NCI-H748 (cell line): ENCODE results near the gene GIMAP5.

Experiments used
- DNase-seq: peaks from one replicate; lab custom pipeline; 2025; ENCODE audit not compliant: unreplicated experiment; lab: John Stamatoyannopoulos, UW

Gene GIMAP5

DNA sequence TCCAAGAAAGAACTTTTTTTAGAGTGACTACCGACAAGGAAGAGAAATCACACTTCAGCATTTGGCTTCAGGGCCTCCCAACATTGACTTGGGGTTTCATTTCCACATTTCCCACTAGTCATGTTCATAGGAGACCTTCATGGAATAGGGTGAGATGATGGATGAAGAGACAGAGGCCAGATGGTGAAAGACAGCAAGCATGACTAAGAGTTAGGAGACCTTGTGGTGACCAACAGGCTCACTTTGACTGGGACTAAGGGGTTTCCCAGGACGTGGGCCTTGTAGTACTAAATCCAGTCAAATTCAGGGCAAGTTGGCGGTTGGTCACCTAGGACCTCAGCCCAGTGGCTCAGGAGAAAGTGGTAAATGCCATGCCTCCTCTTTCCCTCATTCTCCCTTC, 3.0 kb upstream of the GIMAP5 start:
- no peak for DNase-seq

DNA sequence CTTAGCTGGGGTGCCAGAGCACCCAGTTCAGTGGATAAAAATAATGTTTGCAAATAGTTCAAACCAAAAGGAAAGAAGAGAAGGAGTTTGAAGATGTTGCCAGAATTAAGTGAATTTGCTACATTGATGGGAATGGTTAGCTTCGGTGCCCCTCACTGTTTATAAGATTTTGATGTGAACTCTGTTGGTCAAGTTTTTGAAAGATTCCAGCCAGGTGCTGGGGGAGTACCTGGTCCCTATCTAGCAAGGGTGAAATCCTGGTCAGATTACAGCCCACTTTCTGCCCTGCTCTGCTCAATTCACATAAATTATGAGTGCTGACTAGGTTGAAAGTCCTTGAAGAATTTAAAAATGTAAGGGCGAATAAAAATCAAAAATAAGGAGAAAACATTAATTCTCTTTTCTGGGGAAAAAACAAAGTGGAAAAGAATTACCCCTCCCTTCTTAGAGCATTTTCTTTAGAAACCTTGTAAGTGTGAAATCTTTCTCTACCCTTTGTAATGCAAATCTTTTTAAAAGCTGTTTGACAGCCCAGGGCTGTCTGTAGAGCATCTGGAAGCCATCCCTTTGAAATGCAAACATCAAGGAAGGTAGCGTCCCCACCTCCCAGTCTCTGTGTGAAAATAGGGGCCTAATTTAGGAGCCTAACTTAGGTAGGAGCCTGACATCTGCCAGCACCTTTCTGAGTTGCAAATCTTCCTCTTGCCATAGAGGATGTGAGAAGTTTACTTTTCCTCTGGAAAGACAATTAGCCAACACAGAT, 1.4 kb upstream of the GIMAP5 start:
- no peak for DNase-seq

DNA sequence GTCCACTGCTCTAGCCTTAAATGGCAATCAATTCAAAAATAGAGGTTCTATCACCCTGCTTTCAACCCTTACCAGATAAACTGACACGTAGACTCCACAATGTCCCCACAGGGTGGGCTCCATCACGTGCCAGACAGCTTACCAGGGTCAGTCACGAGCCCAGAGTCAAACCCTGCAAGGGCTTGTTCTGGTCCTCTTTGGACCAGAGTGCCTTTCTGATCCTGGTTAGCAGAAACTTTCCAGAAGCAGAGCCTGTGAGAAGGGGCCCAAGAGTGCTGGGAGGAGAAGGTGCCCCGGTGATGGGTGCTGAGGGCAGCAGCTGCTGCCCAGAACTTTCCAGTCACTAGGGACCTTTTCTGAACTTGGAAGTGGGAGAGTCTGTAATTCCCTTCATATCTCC, 354 bp upstream of the GIMAP5 start:
- DNase-seq = no peak

DNA sequence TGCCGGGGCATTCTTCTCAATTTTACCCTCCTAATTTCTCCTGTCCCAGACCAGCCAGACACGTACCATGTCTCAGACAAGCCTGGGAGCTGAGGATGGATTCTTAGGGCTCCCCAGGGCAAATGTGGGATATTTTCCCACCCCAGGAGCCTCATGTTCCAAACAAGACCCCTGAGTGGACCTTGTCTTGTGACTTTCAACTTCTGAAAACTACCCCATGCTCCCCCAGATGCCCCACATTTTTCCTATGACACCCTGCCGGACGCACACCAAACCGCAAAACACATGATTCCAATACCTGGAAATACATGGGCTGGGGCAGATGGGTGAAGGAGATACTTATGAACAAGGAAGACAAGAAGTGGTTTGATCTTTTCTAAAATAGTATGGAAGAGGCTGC, 874 bp downstream of the GIMAP5 start:
- DNase-seq = no peak

DNA sequence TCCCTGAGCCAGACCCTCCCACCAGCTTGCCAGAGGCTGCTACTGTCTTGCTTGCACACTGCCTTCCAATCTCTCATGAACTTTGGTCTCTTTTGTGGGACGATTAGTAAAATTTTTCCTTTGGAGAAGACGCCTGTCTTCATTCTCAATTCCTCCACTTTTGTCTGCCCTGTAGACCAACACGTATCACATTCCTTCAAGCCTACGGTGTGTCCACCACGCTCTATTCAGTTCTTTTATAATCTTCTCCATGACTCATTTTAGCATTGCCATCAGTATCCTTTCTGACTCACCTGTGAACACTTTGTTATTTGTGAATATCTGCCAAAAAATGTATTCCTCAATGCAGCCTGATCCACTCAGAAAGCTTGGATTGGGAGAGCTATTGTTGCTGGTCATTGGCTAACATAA, 1.4 kb downstream of the GIMAP5 start:
- DNase-seq = no peak

DNA sequence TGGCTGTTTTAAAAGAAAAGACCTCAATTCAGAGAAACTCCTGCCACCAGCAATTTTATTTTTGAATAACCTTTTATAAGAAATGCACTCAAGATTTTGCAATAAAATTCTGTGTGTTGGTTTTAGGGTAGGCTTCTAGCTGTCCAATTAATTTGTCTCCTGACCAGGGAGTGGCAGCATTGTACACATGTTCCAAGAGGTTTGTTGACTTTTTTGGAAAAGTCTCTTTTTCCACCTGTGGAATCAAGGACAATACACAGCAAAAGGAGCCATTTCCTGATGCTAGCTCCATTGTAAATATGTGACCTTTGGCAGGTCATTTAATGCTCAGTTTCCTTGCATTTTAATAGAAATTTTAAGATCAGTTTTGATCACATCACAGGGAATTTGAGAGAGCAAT, 1.8 kb downstream of the GIMAP5 start:
- DNase-seq = peak; percentile 20

DNA sequence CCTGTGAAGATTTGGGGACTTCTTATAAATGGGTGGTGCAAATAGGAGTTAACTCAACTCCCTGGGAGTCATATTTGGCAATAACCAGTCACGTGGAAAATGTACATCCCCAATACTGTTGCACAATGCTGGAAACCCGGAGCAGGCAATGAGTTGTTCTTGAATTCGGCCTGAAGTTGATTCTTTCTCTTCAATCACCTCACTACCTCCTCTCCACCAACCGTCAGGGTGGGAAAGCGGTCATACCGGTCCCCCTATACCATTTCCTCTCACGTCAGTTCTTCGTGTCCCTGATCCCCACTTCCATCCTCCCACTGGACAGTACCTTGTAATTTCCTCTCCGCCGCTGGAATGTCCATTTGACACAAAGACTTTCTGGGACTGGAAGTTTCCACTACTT, 2.8 kb downstream of the GIMAP5 start:
- no peak for DNase-seq

DNA sequence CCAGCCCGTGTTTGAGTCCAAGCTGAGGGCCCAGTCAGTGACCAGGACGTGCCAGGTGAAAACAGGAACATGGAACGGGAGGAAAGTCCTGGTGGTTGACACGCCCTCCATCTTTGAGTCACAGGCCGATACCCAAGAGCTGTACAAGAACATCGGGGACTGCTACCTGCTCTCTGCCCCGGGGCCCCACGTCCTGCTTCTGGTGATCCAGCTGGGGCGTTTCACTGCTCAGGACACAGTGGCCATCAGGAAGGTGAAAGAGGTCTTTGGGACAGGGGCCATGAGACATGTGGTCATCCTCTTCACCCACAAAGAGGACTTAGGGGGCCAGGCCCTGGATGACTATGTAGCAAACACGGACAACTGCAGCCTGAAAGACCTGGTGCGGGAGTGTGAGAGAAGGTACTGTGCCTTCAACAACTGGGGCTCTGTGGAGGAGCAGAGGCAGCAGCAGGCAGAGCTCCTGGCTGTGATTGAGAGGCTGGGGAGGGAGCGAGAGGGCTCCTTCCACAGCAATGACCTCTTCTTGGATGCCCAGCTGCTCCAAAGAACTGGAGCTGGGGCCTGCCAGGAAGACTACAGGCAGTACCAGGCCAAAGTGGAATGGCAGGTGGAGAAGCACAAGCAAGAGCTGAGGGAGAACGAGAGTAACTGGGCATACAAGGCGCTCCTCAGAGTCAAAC, 5.2 kb downstream of the GIMAP5 start:
- no peak for DNase-seq

DNA sequence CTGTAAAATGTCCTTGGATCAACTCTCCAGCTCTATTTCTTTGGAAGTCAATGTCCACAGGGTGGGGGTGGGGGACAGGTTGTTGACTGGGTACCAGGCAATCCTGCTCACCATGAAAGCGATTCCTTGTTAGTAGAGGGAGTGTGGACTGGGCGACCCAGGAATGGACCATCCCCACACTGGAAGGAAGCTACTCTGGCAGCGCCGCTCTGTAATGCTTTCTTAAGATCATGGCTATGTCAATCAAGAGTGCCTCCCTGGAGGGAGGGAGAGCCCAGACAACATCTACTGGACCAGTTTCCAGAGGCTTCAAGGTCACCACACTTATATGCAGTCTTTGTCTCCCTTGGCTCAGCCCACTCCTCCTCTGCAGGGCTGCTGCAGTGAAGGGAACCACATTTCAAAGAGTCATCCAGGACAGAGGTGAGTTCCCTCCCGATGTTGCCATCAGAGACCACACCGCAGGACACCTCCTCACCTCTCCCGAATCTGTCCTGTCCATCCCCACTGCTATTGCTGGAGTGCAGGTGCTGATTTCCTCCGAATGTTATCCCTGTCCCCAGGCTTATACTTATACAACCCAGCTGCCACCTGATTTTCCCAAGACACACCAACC, 6.9 kb downstream of the GIMAP5 start:
- no peak for DNase-seq

DNA sequence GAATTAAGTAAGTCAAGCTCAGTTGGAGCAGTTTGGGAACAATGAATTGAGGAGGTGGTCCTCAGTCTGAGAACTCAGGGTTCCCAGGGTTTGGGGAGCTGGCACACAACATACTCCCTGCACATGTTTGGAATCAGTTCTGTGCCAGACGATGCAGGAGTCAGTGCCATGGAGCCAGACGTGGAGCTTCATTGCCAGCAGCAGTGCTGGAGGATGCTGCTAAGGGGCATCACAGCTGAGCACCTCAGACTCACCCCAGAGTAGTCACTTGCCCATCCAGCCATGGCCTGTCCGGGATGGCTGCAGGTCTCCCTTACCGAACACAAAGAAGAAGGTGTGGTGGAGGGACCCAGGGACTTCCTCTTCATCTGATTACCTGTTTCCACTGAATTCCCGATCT, 7.9 kb downstream of the GIMAP5 start:
- no peak for DNase-seq

DNA sequence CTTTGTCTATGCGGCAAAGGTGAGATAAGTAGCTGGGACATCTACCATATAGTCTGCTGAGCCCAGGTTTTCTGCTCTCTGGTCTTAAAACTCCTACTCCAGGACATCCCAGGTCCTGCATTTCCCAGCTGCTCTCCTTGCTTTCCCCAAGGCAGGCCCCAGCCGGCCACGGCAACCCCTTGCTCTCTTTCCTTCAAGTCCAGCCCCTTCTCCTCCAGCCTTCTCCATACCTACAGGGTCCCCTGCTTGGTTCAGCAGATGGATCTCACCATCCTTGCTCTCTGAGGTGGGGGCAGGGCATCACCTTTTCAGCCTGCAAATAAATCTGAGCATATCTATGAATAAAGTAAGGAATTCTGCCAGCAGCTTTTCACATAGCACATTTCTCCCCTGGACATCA, 8.7 kb downstream of the GIMAP5 start:
- DNase-seq = no peak

DNA sequence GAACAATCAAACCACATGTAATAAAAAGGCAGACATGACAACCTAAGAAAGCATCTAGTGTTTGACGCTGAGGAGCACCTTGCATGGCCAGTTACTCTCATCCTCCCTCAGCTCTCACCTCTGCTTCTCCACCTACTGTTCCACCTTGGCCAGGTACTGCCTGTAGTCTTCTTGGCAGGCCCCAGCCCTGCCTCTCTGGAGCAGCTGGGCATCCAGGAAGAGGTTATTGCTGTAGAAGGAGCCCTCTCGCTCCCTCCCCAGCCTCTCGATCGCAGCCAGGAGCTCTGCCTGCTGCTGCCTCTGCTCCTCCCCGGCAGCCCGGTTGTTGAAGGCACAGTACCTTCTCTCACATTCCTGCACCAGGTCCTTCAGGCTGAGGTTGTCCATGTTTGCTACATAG, 9.7 kb downstream of the GIMAP5 start:
- no peak for DNase-seq

DNA sequence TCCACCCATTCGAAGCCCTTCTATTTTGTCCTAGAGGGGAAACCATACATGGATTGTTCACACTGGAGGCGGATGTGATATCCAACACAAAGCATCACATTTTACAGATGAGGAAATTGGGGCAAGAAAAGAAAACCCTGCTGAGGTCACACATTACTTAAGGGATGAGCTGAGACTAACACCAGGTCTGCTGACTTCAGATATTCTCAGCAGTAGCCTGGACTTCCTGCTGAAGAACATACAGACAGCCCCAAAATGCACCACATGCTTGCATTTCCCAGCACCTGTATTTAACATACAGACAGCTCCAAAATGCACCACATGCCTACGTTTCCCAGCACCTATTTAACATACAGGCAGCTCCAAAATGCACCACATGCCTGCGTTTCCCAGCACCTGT, 11.2 kb downstream of the GIMAP5 start:
- no peak for DNase-seq

DNA sequence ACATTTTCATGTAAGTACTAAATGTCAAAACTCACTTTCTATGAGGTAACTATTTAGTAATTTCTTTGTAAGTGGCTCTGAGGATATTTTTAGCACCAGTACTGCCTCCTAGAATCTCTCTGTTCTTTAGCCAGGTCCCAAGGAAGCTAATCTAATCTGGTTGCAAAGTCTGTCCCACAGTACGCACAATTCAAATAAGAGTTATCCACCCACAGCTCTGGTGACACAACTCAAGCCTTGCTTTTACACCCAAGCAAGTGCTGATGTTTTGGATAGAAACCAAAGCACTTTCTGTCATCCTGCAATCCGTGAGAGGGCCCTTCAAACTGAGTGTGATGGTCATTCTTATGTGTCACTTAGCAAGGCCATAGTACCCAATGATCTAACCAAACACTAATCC, 14.5 kb downstream of the GIMAP5 start:
- DNase-seq = no peak

DNA sequence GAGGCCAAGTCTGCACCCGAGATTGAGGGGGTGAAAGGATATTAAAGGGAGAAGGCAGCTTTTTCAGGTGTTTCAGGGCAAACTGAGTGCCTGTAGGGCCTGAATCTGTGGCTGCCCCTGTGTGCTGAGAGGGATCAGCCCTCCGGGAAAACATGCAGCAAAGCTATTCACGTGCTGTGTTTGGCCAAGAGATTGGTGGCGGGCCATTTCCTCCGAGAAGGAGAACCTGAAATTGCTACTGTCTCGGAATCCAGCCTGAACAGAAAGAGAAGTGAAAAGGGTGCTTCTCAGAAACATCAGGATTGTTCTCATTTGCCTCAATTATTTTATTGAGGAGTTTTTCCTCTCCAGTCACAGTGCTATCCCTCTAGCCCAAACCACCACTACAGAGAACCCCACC, 16.0 kb downstream of the GIMAP5 start:
- no peak for DNase-seq

DNA sequence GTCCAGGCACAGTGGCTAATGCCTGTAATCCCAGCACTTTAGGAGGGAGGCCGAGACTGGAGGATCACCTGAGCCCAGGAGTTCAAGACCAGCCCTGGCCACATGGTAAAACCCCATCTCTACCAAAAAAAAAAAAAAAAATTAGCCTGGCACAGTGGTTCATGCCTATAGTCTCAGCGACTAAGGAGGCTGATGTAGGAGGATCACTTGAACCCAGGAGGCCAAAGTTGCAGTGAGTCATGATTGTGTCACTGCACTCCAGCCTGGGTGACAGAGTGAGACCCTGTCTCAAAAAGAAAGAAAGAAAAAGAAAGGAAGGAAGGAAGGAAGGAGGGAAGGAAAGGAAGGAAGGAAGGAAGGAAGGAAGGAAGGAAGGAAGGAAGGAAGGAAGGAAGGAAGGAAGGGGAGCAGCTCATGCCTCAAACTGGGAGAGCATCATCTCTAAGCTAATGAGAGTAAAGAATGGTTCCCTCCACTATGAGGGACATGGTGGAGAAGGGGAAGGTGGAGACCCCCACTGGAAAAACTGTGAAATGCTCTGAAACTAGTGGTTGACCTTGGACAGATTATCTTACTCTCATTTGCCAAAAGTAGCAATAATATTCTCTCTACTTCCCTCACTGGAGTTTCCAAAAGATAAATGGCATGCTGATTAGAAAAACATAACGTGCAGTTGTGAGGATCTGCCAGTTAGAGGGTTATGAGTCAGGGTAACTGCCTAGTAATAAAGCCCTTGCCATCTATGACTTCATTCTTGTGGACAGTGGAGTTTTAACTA, 16.8 kb downstream of the GIMAP5 start:
- peak; percentile 7 for DNase-seq

DNA sequence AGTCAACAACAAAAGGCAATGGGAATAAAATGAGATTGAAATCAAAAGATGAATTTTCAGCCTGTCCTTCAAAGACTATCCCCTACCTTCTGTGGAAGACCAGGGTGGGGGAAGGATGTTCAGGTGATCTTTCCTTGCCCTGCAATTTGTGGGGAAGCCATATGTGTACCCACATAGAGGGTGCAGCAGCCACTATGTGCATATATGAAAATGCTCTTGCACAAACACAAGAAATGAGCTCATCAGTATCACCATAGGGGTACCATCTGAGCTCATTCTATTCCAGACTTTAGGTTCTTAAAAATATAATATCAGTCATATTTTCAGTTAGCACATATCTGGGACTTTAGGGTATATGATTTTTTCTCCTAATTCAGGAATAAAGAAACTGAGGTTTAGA, 17.7 kb downstream of the GIMAP5 start:
- DNase-seq = no peak

DNA sequence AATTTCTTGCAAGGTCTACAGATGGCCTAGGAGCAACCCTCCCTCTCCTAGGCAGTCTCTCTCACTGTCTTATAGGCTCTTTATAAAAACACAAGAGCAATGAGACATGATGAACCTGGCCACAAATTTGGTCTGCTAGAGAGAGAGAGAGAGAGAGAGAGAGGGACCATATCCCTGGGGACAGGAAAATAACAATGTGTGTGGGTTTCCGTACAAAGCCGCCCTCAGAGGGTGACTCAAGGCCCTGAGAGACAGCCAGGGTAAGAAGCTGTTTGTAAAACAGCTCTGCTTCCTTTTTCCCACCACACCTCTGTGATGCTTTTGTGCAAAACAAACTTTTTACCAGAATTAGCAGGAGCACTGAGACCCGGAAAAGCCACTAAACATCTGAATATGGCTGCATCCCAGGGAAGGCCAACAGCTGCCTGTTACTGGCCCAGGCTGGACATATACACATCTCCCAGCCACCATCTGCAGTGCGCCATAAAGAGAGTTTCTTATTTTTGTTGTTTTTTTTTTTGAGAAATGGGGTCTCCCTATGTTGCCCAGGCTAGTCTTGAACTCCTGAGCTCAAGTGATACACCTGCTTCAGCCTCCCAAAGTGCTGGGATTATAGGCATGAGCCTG, 18.4 kb downstream of the GIMAP5 start:
- no peak for DNase-seq

DNA sequence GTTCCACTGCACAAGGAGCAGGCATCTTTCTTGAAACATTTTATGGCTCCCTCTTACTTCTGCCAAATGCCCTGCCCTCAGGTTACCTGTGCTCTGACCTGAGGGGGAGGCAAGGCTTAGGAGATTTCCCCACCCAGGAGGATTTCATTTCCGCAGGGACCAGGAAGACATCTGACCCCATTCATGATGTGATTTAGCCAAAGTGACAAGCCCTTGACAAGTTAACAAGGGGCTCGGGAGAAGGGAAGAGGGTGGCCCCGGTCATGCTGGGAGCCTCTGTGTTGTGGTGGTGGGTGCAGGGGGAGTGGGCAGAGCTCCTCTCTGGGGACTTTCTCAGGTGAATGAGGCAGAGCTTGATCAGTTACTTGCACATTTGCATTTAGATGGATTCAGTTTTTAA, 18.9 kb downstream of the GIMAP5 start:
- DNase-seq = no peak

DNA sequence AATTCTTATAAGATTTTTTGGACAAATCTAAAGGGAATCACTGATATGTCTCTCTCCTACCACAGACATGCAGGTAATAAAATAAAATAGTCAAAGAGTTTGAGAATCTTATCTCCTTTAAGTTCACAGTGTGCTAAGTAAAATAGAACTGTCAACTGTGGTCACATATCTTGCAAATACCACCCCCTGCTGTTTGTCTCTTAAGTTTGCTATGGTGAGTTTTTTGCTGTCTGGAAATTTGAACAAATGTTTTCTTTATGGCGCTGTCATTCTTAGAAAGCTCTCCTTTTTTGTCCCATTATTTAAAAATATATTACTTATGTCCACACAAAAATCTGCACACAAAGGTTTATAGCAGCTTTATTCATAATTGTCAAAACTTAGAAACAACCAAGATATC, 19.6 kb downstream of the GIMAP5 start:
- no peak for DNase-seq

DNA sequence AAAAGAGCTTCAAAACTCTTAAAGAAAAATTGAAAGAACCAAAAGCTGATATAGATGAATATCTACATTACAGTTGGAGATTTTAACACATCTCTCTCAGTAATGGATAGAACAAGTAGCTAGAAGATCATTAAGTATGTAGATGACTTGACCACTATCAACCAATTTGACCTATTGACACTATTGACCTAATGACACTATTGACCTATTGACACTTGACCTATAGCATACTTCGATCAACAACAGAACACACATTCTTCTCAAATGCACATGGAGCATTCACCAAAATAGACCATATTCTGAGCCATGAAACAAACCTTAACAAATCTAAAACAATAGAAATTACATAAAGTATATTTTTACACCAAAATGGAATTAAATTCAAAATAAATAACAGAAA, 22.3 kb downstream of the GIMAP5 start:
- DNase-seq = no peak
